ENCODE data around the gene DUSP28. TPM values are rescaled to one million over a fixed set of nuclear protein-coding genes. Genes with fewer than 3 reads are reported as not detected.

DUSP28 gene
- total and polyA plus RNA-seq, 2 of the 8 experiments (the other 6 are each of a cell fraction or from before 2014, with no cell fraction given): 2.1 to 2.3 TPM

DNA sequence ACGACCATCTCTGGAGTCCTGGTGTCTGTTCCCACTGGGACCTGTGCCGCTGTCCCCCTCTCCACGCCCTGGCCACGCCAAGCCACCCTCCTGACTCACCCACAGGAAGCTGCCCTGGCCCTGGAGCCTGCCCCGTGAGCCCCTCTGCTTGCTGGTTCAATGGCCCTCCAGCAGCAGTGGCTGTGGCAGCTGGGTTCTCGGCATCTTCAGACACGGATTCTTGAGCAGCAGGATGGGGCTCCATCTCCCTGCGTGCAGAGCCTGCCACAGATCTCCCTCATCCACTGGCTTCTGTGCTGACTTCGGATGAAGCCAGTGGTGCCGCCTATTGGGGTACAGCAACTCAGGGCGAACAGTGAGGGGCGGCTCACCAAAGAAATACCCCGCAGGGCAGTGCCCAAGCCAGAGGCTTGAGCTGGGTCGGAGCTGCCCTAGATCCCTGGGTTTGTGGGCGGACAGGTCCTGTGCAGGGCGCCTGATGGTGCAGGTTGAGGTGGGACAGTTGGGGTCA lies 40.3 kb downstream of the DUSP28 start (continued):
- no peak for TF ChIP-seq GTF2F1 (IDR thresholded peaks at IDR 0.05; ENCODE audit: borderline replicate concordance, low read depth, low read length)
- no peak for TF ChIP-seq EP300 (IDR thresholded peaks at IDR 0.05; ENCODE audit: borderline replicate concordance in 1 of 2, low read depth in 2 of 2, low read length in 2 of 2)
- TF ChIP-seq BCL11A (IDR thresholded peaks at IDR 0.05; ENCODE audit: low read depth in 2 of 2, low read length in 2 of 2): no peak
- no peak for TF ChIP-seq BRCA1 (IDR thresholded peaks at IDR 0.05; ENCODE audit: low read depth, low read length)
- TF ChIP-seq BACH1 (IDR thresholded peaks at IDR 0.05; ENCODE audit: low read length): no peak
- TF ChIP-seq TAF1 (IDR thresholded peaks at IDR 0.05; ENCODE audit: low read depth, low read length): no peak
- no peak for TF ChIP-seq CBX8 (IDR thresholded peaks at IDR 0.05; ENCODE audit: borderline replicate concordance, low read depth, low read length)
- no peak for TF ChIP-seq RAD21 (IDR thresholded peaks at IDR 0.05 in 1 of 2, conservative IDR thresholded peaks at IDR 0.05 in 1 of 2; ENCODE audit: low read depth in 2 of 2, low read length in 2 of 2)

Measured in H1 (cell line).